GM12864 (cell line): ENCODE measurements around the gene CPT1C.

ENCODE experiments used
- DNase-seq: peaks from one replicate; pipeline ENCODE4 v3.0.0-alpha.2; 2011; ENCODE audit warnings: low read depth
- H3K4me3 ChIP-seq: 2 replicates; pipeline ENCODE4 v1.5.1; 2011; ENCODE audit warnings: mild to moderate bottlenecking, low read depth, low read length, control low read depth
- CTCF ChIP-seq: IDR thresholded peaks from 2 replicates; pipeline ENCODE4 v1.5.1; 2011; ENCODE audit warnings: low read depth, mild to moderate bottlenecking, moderate library complexity, low read length, control low read depth, inconsistent platforms; ENCODE audit errors: missing control alignments

Gene CPT1C

GRCh38 chr19:49646586-49646985 lies 44.3 kb upstream of the CPT1C start:
- H3K4me3 ChIP-seq = no peak overlapping the region
- no peak for TF ChIP-seq CTCF
- DNase-seq = no peak

- H3K4me3 ChIP-seq = no peak overlapping the region
- no peak for DNase-seq
- TF ChIP-seq CTCF = no peak
These were observed 39.7 kb upstream of the CPT1C start for GRCh38 chr19:49651029-49651819.

GRCh38 chr19:49651820-49652550 lies 38.9 kb upstream of the CPT1C start:
- TF ChIP-seq CTCF = no peak
- no peak for DNase-seq
- no peak overlapping the region for H3K4me3 ChIP-seq

- no peak overlapping the region for H3K4me3 ChIP-seq
- TF ChIP-seq CTCF = no peak
- no peak for DNase-seq
These were observed 38.1 kb upstream of the CPT1C start for GRCh38 chr19:49652551-49653465.

- DNase-seq = no peak
- no peak overlapping the region for H3K4me3 ChIP-seq
- no peak for TF ChIP-seq CTCF
These were observed 37.5 kb upstream of the CPT1C start for GRCh38 chr19:49653466-49653806.

- no peak for TF ChIP-seq CTCF
- no peak overlapping the region for H3K4me3 ChIP-seq
- DNase-seq = no peak
These were observed 36.3 kb upstream of the CPT1C start for GRCh38 chr19:49654581-49654980.
